T47D (cell line): ENCODE data around the gene PCP2.
A peak's percentile ranks its signal among the peaks of the same experiment; 100 is the strongest.

Experiments used
- DNase-seq, 2 experiments: peaks; one replicate each; pipeline versions ENCODE4 v3.0.0 to v3.0.0-alpha.2; 2011 to 2012; ENCODE audit warnings: low read depth in 1 of 2, low spot score in 1 of 2
- JUND ChIP-seq: IDR thresholded peaks from 2 replicates; pipeline ENCODE4 v1.6.1; 2012; ENCODE audit warnings: low read depth
- in situ Hi-C: cut with HindIII; loops from 2 replicates; pipeline ENCODE4 v1.10.0; 2016; ENCODE audit warnings: low sequenced_read_pairs, low pct_unique_long_range_greater_than_20kb

The PCP2 gene

GRCh38 chr19:7605490-7606222, 27.9 kb downstream of the PCP2 start:
- in situ Hi-C loops = no loop called here
- no peak for TF ChIP-seq JUND
- peak; percentile 65 to 98 for DNase-seq

GRCh38 chr19:7603919-7604318, 29.6 kb downstream of the PCP2 start:
- TF ChIP-seq JUND = no peak
- in situ Hi-C loops = no loop called here
- DNase-seq = no peak

- in situ Hi-C loops = no loop called here
- no peak for TF ChIP-seq JUND
- no peak for DNase-seq
These were observed 30.5 kb downstream of the PCP2 start for GRCh38 chr19:7602935-7603497.

- in situ Hi-C loops = no loop called here
- DNase-seq = no peak
- no peak for TF ChIP-seq JUND
These were observed 31.1 kb downstream of the PCP2 start for GRCh38 chr19:7602240-7602934.

GRCh38 chr19:7600721-7601120, 32.8 kb downstream of the PCP2 start:
- in situ Hi-C loops = no loop called here
- no peak for DNase-seq
- TF ChIP-seq JUND = no peak

GRCh38 chr19:7598180-7598579, 35.3 kb downstream of the PCP2 start:
- no peak for DNase-seq
- TF ChIP-seq JUND = no peak
- in situ Hi-C loops = no loop called here

DNA sequence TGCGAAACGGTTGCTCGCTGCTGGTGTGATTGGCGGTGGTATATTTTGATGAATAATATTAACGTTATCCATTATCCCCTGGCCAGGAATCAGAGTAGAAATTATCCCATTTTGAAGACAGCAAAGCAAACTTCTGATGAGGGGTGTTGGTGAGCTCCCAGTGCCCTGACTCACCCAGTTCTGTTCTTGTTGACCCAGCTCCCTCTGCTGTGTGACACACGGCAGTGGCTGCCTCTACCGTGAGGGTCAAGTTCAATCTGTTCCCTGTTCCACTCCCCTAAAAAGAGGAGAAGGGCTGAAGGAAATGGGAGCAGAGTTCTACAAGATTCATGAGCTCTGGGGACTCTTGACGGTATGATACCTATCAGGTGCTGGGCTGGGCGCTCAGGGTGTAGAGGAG, 35.8 kb downstream of the PCP2 start:
- peak in 1 of 2 experiments; percentile 43 for DNase-seq
- in situ Hi-C loops = no loop called here
- no peak for TF ChIP-seq JUND

- in situ Hi-C loops = no loop called here
- DNase-seq = no peak
- no peak for TF ChIP-seq JUND
These were observed 37.1 kb downstream of the PCP2 start for GRCh38 chr19:7596211-7596937.

GRCh38 chr19:7595466-7596133, 37.9 kb downstream of the PCP2 start, which contains the start of gene CAMSAP3:
Gene CAMSAP3 (plus strand): TSS chr19:7595863. CDS start chr19:7596003, 140 bp downstream.
- TF ChIP-seq JUND = no peak
- DNase-seq = peak; percentile 44 to 75
- in situ Hi-C loops = no loop called here

- in situ Hi-C loops = no loop called here
- peak in 1 of 2 experiments; percentile 60 for DNase-seq
- TF ChIP-seq JUND = no peak
These were observed 43.3 kb downstream of the PCP2 start for GRCh38 chr19:7590256-7590655.

- DNase-seq = no peak
- in situ Hi-C loops = no loop called here
- TF ChIP-seq JUND = no peak
These were observed 43.7 kb downstream of the PCP2 start for GRCh38 chr19:7589822-7590221.

DNA sequence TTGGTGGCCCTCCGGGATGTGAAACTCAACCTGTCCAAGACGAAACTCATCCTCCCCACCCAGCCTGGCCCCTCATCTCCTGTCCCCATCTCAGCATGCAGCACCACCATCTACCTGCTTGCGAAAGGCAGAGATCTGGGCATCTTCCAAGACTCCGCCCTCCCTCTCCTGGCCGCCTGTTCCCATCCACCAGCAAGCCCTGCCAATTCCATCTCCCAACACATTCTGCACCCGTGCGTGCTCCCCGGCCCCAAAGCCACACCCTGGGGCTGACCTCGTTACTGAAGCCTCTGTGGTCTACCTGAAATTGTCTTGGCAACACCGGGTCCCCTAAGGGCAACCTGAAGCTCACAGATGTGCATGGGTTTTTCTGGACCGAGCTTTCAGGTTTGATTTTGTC, 51.1 kb downstream of the PCP2 start:
- in situ Hi-C loops = no loop called here
- DNase-seq = no peak
- no peak for TF ChIP-seq JUND
